NCI-H82 treated with DMSO at 0.1 percent for 48 hours (cell line): Measurements from ENCODE around the gene KCNK5.

Experiments used
- DNase-seq: peaks from one replicate; lab custom pipeline; 2025; ENCODE audit not compliant: unreplicated experiment; lab: John Stamatoyannopoulos, UW

Gene KCNK5

GRCh38 chr6:39199231-39199940 lies 29.9 kb downstream of the KCNK5 start:
- DNase-seq, result no peak

- peak; percentile 21 for DNase-seq
These were observed 30.7 kb downstream of the KCNK5 start for GRCh38 chr6:39198528-39198927.

GRCh38 chr6:39197922-39198500 lies 31.3 kb downstream of the KCNK5 start:
- DNase-seq, result no peak

- no peak for DNase-seq
These were observed 31.8 kb downstream of the KCNK5 start for GRCh38 chr6:39197521-39197920.

GRCh38 chr6:39196673-39197091 lies 32.6 kb downstream of the KCNK5 start:
- DNase-seq, result no peak

GRCh38 chr6:39195792-39196385 lies 33.4 kb downstream of the KCNK5 start:
- DNase-seq, result no peak

- no peak for DNase-seq
These were observed 34.8 kb downstream of the KCNK5 start for GRCh38 chr6:39194466-39194865.

GRCh38 chr6:39193201-39193791 lies 36.0 kb downstream of the KCNK5 start:
- DNase-seq, result peak; percentile 83

GRCh38 chr6:39192736-39193135 lies 36.5 kb downstream of the KCNK5 start:
- no peak for DNase-seq

GRCh38 chr6:39191236-39191930 lies 37.9 kb downstream of the KCNK5 start:
- no peak for DNase-seq

GRCh38 chr6:39190545-39191235 lies 38.6 kb downstream of the KCNK5 start:
- no peak for DNase-seq

GRCh38 chr6:39189915-39190544 lies 39.2 kb downstream of the KCNK5 start:
- DNase-seq, result peak; percentile 9

- no peak for DNase-seq
These were observed 40.1 kb downstream of the KCNK5 start for GRCh38 chr6:39189131-39189530.

- DNase-seq, result no peak
These were observed 40.7 kb downstream of the KCNK5 start for GRCh38 chr6:39188571-39188970.

GRCh38 chr6:39188098-39188450 lies 41.2 kb downstream of the KCNK5 start:
- DNase-seq, result no peak

GRCh38 chr6:39184906-39185580 lies 44.2 kb downstream of the KCNK5 start:
- DNase-seq, result no peak

- DNase-seq, result no peak
These were observed 46.7 kb downstream of the KCNK5 start for GRCh38 chr6:39182604-39183003.

GRCh38 chr6:39181826-39182225 lies 47.4 kb downstream of the KCNK5 start:
- no peak for DNase-seq

GRCh38 chr6:39181333-39181732 lies 47.9 kb downstream of the KCNK5 start:
- DNase-seq, result no peak

- DNase-seq, result no peak
These were observed 50.5 kb downstream of the KCNK5 start for GRCh38 chr6:39178804-39179203.
